Keratinocyte (primary cell): ENCODE data around the gene LHX4. TPM values are rescaled to one million over a fixed set of nuclear protein-coding genes. Genes with fewer than 3 reads are reported as not detected.

Source experiments
- DNase-seq: peaks from one replicate; pipeline ENCODE4 v3.0.0-alpha.2; 2011; ENCODE audit warnings: low read depth, missing footprints, low spot score
- FAIRE-seq: peaks from 2 replicates; lab custom pipeline; 2011; peaks lifted over from hg19 to GRCh38; lab: Jason Lieb, UNC
- H2AFZ ChIP-seq: 2 replicates; pipeline ENCODE4 v1.6.0; 2012; ENCODE audit warnings: low read length, control low read depth, inconsistent platforms; ENCODE audit not compliant: control insufficient read depth
- H3K27ac ChIP-seq: 2 replicates; pipeline ENCODE4 v1.5.1; 2011; ENCODE audit warnings: low read length; ENCODE audit not compliant: control insufficient read depth, insufficient read depth
- H3K27me3 ChIP-seq: 3 replicates; pipeline ENCODE4 v1.6.0; 2011; ENCODE audit warnings: low read length; ENCODE audit not compliant: control insufficient read depth, insufficient read depth; ENCODE audit errors: extremely low read depth
- H3K36me3 ChIP-seq, 2 experiments: 2 replicates in 1 of 2; 3 replicates in 1 of 2; pipeline ENCODE4 v1.5.1; 2011; ENCODE audit warnings: low read length in 2 of 2, mild to moderate bottlenecking in 1 of 2; ENCODE audit not compliant: control insufficient read depth in 2 of 2, insufficient read depth in 2 of 2; ENCODE audit errors: extremely low read depth in 1 of 2
- H3K4me1 ChIP-seq: 3 replicates; pipeline ENCODE4 v1.5.1; 2011; ENCODE audit warnings: low read length; ENCODE audit not compliant: control insufficient read depth, insufficient read depth; ENCODE audit errors: extremely low read depth
- H3K4me2 ChIP-seq: 3 replicates; pipeline ENCODE4 v1.6.0; 2011; ENCODE audit warnings: low read depth, low read length; ENCODE audit not compliant: control insufficient read depth, insufficient read depth; ENCODE audit errors: extremely low read depth
- H3K4me3 ChIP-seq, 3 experiments: fragments of 200-600 bp in 1 of 3; sonication (generic) in 1 of 3; 2 replicates in 2 of 3; 3 replicates in 1 of 3; pipeline ENCODE4 v1.5.1; 2011 to 2016; ENCODE audit warnings: low read length in 3 of 3, mild to moderate bottlenecking in 3 of 3, control low read depth in 2 of 3, inconsistent platforms in 1 of 3, low read depth in 1 of 3, mixed read lengths in 1 of 3, mixed run types in 1 of 3, moderate library complexity in 1 of 3; ENCODE audit not compliant: control insufficient read depth in 2 of 3, insufficient read depth in 2 of 3; ENCODE audit errors: extremely low read depth in 1 of 3
- H3K79me2 ChIP-seq: 2 replicates; pipeline ENCODE4 v1.6.0; 2012; ENCODE audit warnings: low read length; ENCODE audit not compliant: control insufficient read depth, insufficient read depth
- H3K9ac ChIP-seq: 3 replicates; pipeline ENCODE4 v1.6.0; 2011; ENCODE audit warnings: low read length; ENCODE audit not compliant: control insufficient read depth, insufficient read depth; ENCODE audit errors: extremely low read depth
- H3K9me1 ChIP-seq: 3 replicates; pipeline ENCODE4 v1.6.0; 2011; ENCODE audit warnings: low read length; ENCODE audit not compliant: control insufficient read depth, insufficient read depth; ENCODE audit errors: extremely low read depth
- H3K9me3 ChIP-seq: 2 replicates; pipeline ENCODE4 v1.5.1; 2012; ENCODE audit warnings: low read depth, low read length; ENCODE audit not compliant: control insufficient read depth
- H4K20me1 ChIP-seq: 3 replicates; pipeline ENCODE4 v1.6.0; 2011; ENCODE audit warnings: low read length; ENCODE audit not compliant: control insufficient read depth, insufficient read depth; ENCODE audit errors: extremely low read depth
- EZH2 ChIP-seq: IDR thresholded peaks from one replicate; pipeline ENCODE4 v1.6.1; 2012; ENCODE audit warnings: inconsistent platforms, mild to moderate bottlenecking, low read length, moderate library complexity
- dilution Hi-C: fragments of 300-500 bp; cut with MboI; formaldehyde crosslinking; loops from one replicate; pipeline ENCODE4 v1.7.0; 2020; ENCODE audit warnings: low sequenced_read_pairs; ENCODE audit not compliant: extremely low pct_ligation_motif_present
- polyA plus RNA-seq, 5 experiments: library from polyadenylated mRNA; depleted of rRNA in 3 of 5; stranded (reverse) in 3 of 5; stranded (forward) in 1 of 5; unstranded in 1 of 5; fragments of >200 nt; gene quantifications; 1 replicate in 1 of 5; 2 replicates in 3 of 5; 3 replicates in 1 of 5; pipeline versions ENCODE4 v1.2.1 to v1.2.3, GENCODE V29; 2011 to 2012; ENCODE audit warnings: missing spikeins in 2 of 5, low read depth in 1 of 5, low replicate concordance in 1 of 5
- TF ChIP-seq, protein P1 (sequence below), 3 experiments: IDR thresholded peaks in 1 of 3; conservative IDR thresholded peaks in 1 of 3; optimal IDR thresholded peaks in 1 of 3; 2 replicates in 2 of 3; 3 replicates in 1 of 3; pipeline versions ENCODE3 to v1.5.1; 2011; ENCODE audit warnings: low read length in 3 of 3, mild to moderate bottlenecking in 3 of 3, moderate library complexity in 2 of 3, control low read depth in 1 of 3, inconsistent platforms in 1 of 3; ENCODE audit not compliant: insufficient read depth in 2 of 3; ENCODE audit errors: extremely low read depth in 1 of 3

The LHX4 gene
- polyA plus RNA-seq, 1 donor (not counting 4 experiments of a cell fraction or from before 2014, with no cell fraction given), result not detected

DNA sequence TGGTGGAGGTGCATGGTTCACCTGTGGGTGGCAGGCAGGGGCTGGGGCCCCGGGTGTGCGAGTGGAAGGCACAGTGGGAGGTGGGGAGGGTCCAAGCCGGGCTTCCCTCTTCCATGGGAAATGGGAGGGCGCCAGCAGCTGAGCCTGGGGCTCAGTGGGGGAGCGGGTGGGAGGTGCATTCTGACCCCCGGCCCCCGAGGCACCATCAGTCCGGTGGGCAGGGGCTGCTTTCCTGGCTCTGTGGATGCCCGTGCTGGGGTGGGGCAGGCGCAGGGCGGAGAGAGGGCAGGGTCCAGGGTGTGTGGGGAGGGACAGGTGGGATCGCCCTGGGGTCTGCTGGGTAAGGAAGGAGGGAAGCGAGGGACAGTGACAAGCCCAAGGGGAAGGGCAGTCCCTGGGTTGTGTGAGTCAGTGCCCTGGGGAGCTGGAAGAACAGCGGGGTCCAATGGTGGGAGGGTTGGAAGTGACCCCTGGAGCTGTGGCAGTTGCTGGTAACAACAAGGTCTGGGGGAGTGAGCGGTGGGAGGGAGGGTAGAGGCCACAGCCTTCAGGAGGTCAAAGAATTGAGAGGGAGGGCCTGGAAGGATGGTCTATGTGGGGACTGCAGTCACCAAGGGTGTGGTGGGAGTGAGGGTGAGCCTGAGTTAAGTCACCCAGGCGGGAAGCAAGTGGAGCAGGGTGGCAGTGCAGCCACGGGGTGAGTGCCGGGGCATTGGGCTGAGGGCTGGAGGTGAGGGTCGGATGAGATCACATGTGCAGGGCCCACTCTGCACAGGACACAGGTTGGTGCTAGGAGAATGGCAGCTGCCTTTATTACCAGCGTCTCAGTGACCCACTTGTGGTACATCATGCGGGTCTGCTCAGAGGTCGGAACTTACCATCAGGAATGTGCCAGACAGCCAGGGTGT lies 29.6 kb downstream of the LHX4 start:
- H3K27ac ChIP-seq, result no peak overlapping the region
- H3K79me2 ChIP-seq, result no peaks in the 10 kb centered on the region
- H3K9me1 ChIP-seq, result no peaks in the 10 kb centered on the region
- H4K20me1 ChIP-seq, result no peaks in the 10 kb centered on the region
- no peak overlapping the region for H3K4me2 ChIP-seq
- H3K36me3 ChIP-seq, result no peaks in the 10 kb centered on the region
- H2AFZ ChIP-seq, result no peak overlapping the region
- FAIRE-seq (no peak), DNase-seq (no peak)
- H3K9ac ChIP-seq, result no peak overlapping the region
- dilution Hi-C loops, result no loop called here
- TF ChIP-seq, protein P1, sequence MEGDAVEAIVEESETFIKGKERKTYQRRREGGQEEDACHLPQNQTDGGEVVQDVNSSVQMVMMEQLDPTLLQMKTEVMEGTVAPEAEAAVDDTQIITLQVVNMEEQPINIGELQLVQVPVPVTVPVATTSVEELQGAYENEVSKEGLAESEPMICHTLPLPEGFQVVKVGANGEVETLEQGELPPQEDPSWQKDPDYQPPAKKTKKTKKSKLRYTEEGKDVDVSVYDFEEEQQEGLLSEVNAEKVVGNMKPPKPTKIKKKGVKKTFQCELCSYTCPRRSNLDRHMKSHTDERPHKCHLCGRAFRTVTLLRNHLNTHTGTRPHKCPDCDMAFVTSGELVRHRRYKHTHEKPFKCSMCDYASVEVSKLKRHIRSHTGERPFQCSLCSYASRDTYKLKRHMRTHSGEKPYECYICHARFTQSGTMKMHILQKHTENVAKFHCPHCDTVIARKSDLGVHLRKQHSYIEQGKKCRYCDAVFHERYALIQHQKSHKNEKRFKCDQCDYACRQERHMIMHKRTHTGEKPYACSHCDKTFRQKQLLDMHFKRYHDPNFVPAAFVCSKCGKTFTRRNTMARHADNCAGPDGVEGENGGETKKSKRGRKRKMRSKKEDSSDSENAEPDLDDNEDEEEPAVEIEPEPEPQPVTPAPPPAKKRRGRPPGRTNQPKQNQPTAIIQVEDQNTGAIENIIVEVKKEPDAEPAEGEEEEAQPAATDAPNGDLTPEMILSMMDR (optimal IDR thresholded peaks at IDR 0.05 in 1 of 3, IDR thresholded peaks at IDR 0.05 in 1 of 3, conservative IDR thresholded peaks at IDR 0.05 in 1 of 3; ENCODE audit: extremely low read depth in 1 of 3, insufficient read depth in 2 of 3, low read length in 3 of 3), result no peak
- TF ChIP-seq EZH2, result no peak
- no peaks in the 10 kb centered on the region for H3K9me3 ChIP-seq
- H3K27me3 ChIP-seq, result peaks cover 59% of the 10 kb centered on the region
- no peak overlapping the region for H3K4me3 ChIP-seq
- H3K4me1 ChIP-seq, result no peaks in the 10 kb centered on the region

DNA sequence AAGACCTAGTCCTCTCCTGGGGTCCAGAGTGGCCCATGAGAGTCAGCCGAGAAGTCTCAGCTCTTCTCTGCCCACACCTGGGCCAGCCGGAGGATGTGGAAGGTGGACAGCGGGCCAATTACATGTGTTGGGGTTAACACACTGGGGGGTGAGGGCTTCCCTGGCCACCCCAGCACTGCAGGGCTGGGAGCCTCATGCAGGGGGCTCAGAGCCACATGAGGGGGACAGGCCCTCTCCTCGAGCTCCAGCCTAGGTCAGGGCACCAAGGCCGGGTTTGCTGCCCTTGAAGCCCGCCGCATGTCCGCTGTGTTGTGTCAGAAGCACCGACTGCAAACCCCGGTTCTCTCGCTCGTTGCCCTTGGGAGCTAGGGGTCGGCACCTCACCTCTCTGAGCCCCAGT lies 30.5 kb downstream of the LHX4 start:
- no peaks in the 10 kb centered on the region for H3K9me1 ChIP-seq
- no peaks in the 10 kb centered on the region for H3K4me1 ChIP-seq
- dilution Hi-C loops, result no loop called here
- H3K4me3 ChIP-seq, result no peak overlapping the region
- H3K79me2 ChIP-seq, result no peaks in the 10 kb centered on the region
- H3K36me3 ChIP-seq, result no peaks in the 10 kb centered on the region
- no peak for TF ChIP-seq EZH2
- TF ChIP-seq, protein P1 (optimal IDR thresholded peaks at IDR 0.05 in 1 of 3, IDR thresholded peaks at IDR 0.05 in 1 of 3, conservative IDR thresholded peaks at IDR 0.05 in 1 of 3; ENCODE audit: extremely low read depth in 1 of 3, insufficient read depth in 2 of 3, low read length in 3 of 3), result no peak
- H3K4me2 ChIP-seq, result no peak overlapping the region
- DNase-seq (no peak), FAIRE-seq (no peak)
- peaks cover 67% of the 10 kb centered on the region for H3K27me3 ChIP-seq
- H3K27ac ChIP-seq, result no peak overlapping the region
- H3K9ac ChIP-seq, result no peak overlapping the region
- no peaks in the 10 kb centered on the region for H4K20me1 ChIP-seq
- H3K9me3 ChIP-seq, result no peaks in the 10 kb centered on the region
- H2AFZ ChIP-seq, result no peak overlapping the region
